Suprapubic skin (tissue), 3 donors: ENCODE results near the gene ANKRD13B.

Experiments used
- POLR2AphosphoS5 ChIP-seq, 3 donors: sonication (generic); formaldehyde crosslinking; IDR thresholded peaks; one replicate each; pipeline ENCODE4 v1.6.1; 2017; ENCODE audit warnings: antibody characterized with exemption in 3 of 3
- TF ChIP-seq, protein P1 (sequence below), 2 donors: fragments of 200-600 bp in 1 of 2; fragments of 450-650 bp in 1 of 2; sonication (generic) in 1 of 2; IDR thresholded peaks; one replicate each; pipeline ENCODE4 v1.5.1; 2016 to 2019; ENCODE audit warnings: antibody characterized with exemption in 2 of 2, mild to moderate bottlenecking in 1 of 2, moderate library complexity in 1 of 2

DNA sequence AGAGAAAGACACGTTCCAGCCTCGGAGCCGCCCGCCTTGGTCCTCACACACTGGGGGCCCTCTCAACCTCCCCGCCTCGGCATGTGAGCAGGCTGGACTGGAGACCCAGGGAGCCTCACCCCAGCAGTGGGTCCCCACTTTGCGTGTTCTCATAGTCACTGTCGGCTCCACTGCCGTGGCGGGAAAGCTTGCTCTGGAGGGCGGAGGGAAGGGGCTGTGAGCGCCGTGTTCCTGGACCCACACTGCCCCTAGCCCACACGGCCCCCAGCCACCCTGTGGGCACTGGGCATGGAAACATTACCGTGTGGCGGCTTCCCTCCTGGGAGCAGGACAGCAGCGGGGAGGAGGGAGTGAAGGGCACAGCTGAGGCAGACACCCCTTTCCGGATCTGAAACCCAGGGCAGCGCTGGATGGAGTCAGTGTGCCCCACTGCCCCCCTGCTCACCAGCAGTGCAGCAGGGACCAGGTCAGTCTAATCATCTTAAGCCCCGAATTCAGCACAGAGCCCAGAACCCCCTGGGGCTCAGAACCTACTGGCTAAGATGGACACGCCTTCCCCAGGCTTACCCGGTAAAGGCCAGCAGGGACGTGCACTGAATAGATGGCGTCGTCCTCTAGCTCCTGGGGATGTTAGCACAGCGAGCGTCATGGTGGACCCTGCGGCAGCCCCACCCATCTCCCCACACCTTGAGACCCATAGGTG is 17.3 kb upstream of the ANKRD13B start:
- TF ChIP-seq, protein P1, sequence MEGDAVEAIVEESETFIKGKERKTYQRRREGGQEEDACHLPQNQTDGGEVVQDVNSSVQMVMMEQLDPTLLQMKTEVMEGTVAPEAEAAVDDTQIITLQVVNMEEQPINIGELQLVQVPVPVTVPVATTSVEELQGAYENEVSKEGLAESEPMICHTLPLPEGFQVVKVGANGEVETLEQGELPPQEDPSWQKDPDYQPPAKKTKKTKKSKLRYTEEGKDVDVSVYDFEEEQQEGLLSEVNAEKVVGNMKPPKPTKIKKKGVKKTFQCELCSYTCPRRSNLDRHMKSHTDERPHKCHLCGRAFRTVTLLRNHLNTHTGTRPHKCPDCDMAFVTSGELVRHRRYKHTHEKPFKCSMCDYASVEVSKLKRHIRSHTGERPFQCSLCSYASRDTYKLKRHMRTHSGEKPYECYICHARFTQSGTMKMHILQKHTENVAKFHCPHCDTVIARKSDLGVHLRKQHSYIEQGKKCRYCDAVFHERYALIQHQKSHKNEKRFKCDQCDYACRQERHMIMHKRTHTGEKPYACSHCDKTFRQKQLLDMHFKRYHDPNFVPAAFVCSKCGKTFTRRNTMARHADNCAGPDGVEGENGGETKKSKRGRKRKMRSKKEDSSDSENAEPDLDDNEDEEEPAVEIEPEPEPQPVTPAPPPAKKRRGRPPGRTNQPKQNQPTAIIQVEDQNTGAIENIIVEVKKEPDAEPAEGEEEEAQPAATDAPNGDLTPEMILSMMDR (IDR thresholded peaks at IDR 0.05): no peak
- no peak for TF ChIP-seq POLR2AphosphoS5 (IDR thresholded peaks at IDR 0.05)
